BLaER1 treated with 17β-estradiol and CSF1 and Interleukin-3, amounts not matched to agents 10 nM and 100 nM (cell line): ENCODE measurements around the gene CDH16.
A peak's percentile ranks its signal among the peaks of the same experiment; 100 is the strongest.

Source experiments
- H3K27ac ChIP-seq, 11 experiments: shearing (Covaris generic); formaldehyde crosslinking; 2 replicates each; pipeline ENCODE4 v1.8.1; 2022
- H3K27me3 ChIP-seq, 11 experiments: shearing (Covaris generic); formaldehyde crosslinking; 2 replicates each; pipeline ENCODE4 v1.8.1; 2022
- H3K36me3 ChIP-seq, 11 experiments: shearing (Covaris generic); formaldehyde crosslinking; 2 replicates each; pipeline ENCODE4 v1.8.1; 2022
- H3K4me1 ChIP-seq, 10 experiments: shearing (Covaris generic); formaldehyde crosslinking; 2 replicates each; pipeline ENCODE4 v1.8.1; 2022
- H3K4me2 ChIP-seq, 11 experiments: shearing (Covaris generic); formaldehyde crosslinking; 2 replicates each; pipeline ENCODE4 v1.8.1; 2022
- H3K4me3 ChIP-seq, 10 experiments: shearing (Covaris generic); formaldehyde crosslinking; 2 replicates each; pipeline ENCODE4 v1.8.1; 2022
- H3K9ac ChIP-seq, 11 experiments: shearing (Covaris generic); formaldehyde crosslinking; 2 replicates each; pipeline ENCODE4 v1.8.1; 2022
- H3K9me3 ChIP-seq, 11 experiments: shearing (Covaris generic); formaldehyde crosslinking; replicated peaks in 1 of 11; 2 replicates each; pipeline ENCODE4 v1.8.1; 2022
- H4K20me1 ChIP-seq, 11 experiments: shearing (Covaris generic); formaldehyde crosslinking; 2 replicates each; pipeline ENCODE4 v1.8.1; 2022
- Cebpa-rat ChIP-seq, 11 experiments: shearing (Covaris generic); IDR thresholded peaks; 2 replicates each; pipeline ENCODE4 v1.8.1; 2022

CDH16 gene

DNA sequence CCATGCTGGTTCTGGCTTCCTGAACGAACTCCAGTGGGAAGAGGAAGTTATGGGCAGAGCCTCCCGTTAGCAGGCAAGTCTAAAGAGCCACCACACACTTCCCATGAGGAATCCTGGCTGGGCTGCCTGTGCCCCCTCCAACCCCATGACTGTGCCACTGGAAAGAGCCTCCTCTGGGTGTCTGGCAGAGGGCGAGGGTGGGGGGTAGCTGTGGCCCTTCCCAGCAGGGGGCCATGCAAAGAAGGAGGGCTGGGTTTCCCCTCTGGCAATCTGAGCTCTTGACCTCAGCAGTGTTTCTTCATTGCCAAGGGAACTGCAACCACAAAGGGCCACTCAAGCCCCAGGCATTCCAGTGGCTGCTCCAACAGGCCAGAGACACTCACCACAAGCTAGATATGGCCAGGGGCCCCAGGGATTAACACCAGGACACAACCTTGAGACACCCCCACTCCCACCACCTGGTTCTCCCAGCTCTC lies 8.3 kb upstream of the CDH16 start:
- peak overlapping the region; percentile 77 to 97 (median 92) for H3K4me2 ChIP-seq
- H3K27ac ChIP-seq = peak overlapping the region in 5 of 11 experiments; percentile 2 to 84 (median 65); a peak in 7 of 22 replicates
- no peak for TF ChIP-seq Cebpa-rat (IDR thresholded peaks at IDR 0.05)
- peaks cover 8 to 19% (median 11%) of the 10 kb centered on the region in 11 experiments; a peak in 20 of 22 replicates for H3K36me3 ChIP-seq
- no peaks in the 10 kb centered on the region for H3K9me3 ChIP-seq
- peak overlapping the region in 3 of 11 experiments; percentile 32 to 45 (median 44); a peak in 5 of 22 replicates for H3K9ac ChIP-seq
- peaks cover 29 to 38% (median 34%) of the 10 kb centered on the region in 11 experiments for H3K27me3 ChIP-seq
- H4K20me1 ChIP-seq = peaks cover 0 to 29% (median 1%) of the 10 kb centered on the region in 11 experiments; a peak in 11 of 22 replicates
- H3K4me1 ChIP-seq = peaks cover 64 to 79% (median 71%) of the 10 kb centered on the region in 10 experiments
- H3K4me3 ChIP-seq = no peak overlapping the region

- peak overlapping the region; percentile 77 to 97 (median 92) for H3K4me2 ChIP-seq
- no peak for TF ChIP-seq Cebpa-rat (IDR thresholded peaks at IDR 0.05)
- H3K27ac ChIP-seq = peak overlapping the region in 3 of 11 experiments; percentile 65 to 84 (median 78); a peak in 7 of 22 replicates
- no peaks in the 10 kb centered on the region for H3K9me3 ChIP-seq
- H3K9ac ChIP-seq = peak overlapping the region in 6 of 11 experiments; percentile 2 to 55 (median 36); a peak in 6 of 22 replicates
- peaks cover 63 to 82% (median 76%) of the 10 kb centered on the region in 10 experiments for H3K4me1 ChIP-seq
- H3K36me3 ChIP-seq = peaks cover 3 to 12% (median 5%) of the 10 kb centered on the region in 11 experiments; a peak in 12 of 22 replicates
- H3K27me3 ChIP-seq = peaks cover 29 to 38% (median 34%) of the 10 kb centered on the region in 11 experiments
- H3K4me3 ChIP-seq = no peak overlapping the region; a peak in 2 of 20 replicates
- peaks cover 0 to 28% (median 0%) of the 10 kb centered on the region in 11 experiments; a peak in 3 of 22 replicates for H4K20me1 ChIP-seq
Measured at GRCh38 chr16:66926171-66926947, 7.7 kb upstream of the CDH16 start.

- TF ChIP-seq Cebpa-rat (IDR thresholded peaks at IDR 0.05) = no peak
- H3K4me1 ChIP-seq = peaks cover 63 to 87% (median 83%) of the 10 kb centered on the region in 10 experiments
- peak within 1 kb of the TSS; percentile 77 to 97 (median 92) for H3K4me2 ChIP-seq
- H3K9me3 ChIP-seq = no peaks in the 10 kb centered on the region
- H3K9ac ChIP-seq = peak within 1 kb of the TSS in 7 of 11 experiments; percentile 18 to 81 (median 69); a peak in 9 of 22 replicates
- peak within 1 kb of the TSS in 8 of 11 experiments; percentile 71 to 93 (median 81); a peak in 15 of 22 replicates for H3K27ac ChIP-seq
- peaks cover 0 to 5% (median 0%) of the 10 kb centered on the region in 11 experiments; a peak in 2 of 22 replicates for H3K36me3 ChIP-seq
- peaks cover 29 to 38% (median 34%) of the 10 kb centered on the region in 11 experiments for H3K27me3 ChIP-seq
- H4K20me1 ChIP-seq = peaks cover 0 to 24% (median 0%) of the 10 kb centered on the region in 11 experiments; a peak in 2 of 22 replicates
- H3K4me3 ChIP-seq = peak within 1 kb of the TSS; percentile 35 to 59 (median 50); a peak in 19 of 20 replicates
Measured at GRCh38 chr16:66925322-66925840, 6.7 kb upstream of the CDH16 start, which contains the start of gene RRAD. TSS of gene RRAD (minus strand) at chr16:66925535. CDS start at chr16:66925179, 356 bp downstream.

DNA sequence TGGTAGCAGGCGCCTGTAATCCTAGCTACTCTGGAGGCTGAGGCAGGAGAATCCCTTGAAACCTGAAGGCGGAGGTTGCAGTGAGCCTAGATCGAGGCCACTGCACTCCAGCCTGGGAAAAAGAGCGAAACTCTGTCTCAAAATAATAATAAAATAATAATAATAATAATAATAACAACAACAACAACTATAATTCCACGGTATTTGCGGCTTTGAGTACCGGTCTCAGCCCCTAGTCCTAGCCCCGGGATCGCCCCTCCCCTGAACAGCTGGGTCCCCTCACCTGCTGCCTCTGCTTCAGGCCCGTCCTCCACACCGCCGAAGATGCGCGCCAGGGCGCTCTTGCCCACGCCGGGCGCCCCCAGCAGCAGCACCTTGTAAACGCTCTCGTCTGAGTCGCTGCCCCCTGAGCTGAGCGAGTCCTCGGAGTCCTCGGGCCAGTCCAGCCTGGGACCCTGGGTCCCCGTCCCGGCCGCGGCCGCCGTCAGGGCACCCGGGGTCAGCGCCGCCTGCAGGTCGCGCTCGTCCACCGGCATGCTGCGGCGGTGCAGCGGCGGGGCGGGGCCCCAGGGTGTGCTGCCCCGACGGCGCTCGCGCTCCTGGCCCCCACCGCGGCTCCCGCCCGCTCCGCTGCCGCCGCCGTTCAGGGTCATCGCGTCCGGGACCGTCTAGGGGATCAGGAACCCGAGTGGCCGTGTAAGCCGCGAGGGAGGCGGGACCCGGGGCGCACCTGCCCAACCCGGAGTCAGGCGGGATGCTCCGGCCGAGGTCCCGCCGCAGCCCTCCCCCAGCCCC lies 6.0 kb upstream of the CDH16 start:
- H3K9ac ChIP-seq = peak overlapping the region in 7 of 11 experiments; percentile 18 to 81 (median 69); a peak in 8 of 22 replicates
- H3K36me3 ChIP-seq = no peaks in the 10 kb centered on the region
- peaks cover 63 to 93% (median 88%) of the 10 kb centered on the region in 10 experiments for H3K4me1 ChIP-seq
- H4K20me1 ChIP-seq = peaks cover 0 to 24% (median 0%) of the 10 kb centered on the region in 11 experiments; a peak in 2 of 22 replicates
- peak overlapping the region; percentile 77 to 97 (median 92) for H3K4me2 ChIP-seq
- H3K4me3 ChIP-seq = peak overlapping the region; percentile 35 to 59 (median 50); a peak in 19 of 20 replicates
- no peak for TF ChIP-seq Cebpa-rat (IDR thresholded peaks at IDR 0.05)
- peak overlapping the region in 6 of 11 experiments; percentile 71 to 93 (median 81); a peak in 12 of 22 replicates for H3K27ac ChIP-seq
- no peaks in the 10 kb centered on the region for H3K9me3 ChIP-seq
- peaks cover 29 to 38% (median 34%) of the 10 kb centered on the region in 11 experiments for H3K27me3 ChIP-seq

DNA sequence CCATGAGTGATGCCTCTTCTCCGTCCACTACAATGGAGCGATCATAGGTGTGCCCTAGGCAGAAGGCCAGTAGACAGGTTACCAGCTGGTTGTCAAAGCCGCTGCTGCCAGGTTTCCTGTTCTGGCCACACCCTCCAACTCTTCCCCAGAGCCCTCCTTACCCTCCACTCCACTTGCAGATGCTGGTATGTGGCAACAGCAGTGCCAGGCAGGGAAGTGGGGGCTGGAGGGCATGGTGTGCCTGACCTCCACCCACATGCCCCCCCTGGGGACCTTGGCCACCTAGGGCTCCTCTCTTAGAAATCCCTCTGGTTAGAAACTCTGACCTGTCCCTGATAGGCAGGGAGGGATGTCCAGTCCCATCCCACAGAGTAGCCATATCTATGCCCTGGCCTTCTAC lies 5.2 kb upstream of the CDH16 start:
- peak in 6 of 11 experiments; percentile 29 to 85 (median 70); a peak in 7 of 22 replicates for TF ChIP-seq Cebpa-rat (IDR thresholded peaks at IDR 0.05)
- H3K4me1 ChIP-seq = peaks cover 59 to 99% (median 96%) of the 10 kb centered on the region in 10 experiments
- peak overlapping the region; percentile 50 to 97 (median 89) for H3K4me2 ChIP-seq
- no peaks in the 10 kb centered on the region for H3K9me3 ChIP-seq
- H3K27ac ChIP-seq = peak overlapping the region in 7 of 11 experiments; percentile 65 to 93 (median 75); a peak in 13 of 22 replicates
- H3K27me3 ChIP-seq = peaks cover 29 to 38% (median 34%) of the 10 kb centered on the region in 11 experiments
- peak overlapping the region in 7 of 10 experiments; percentile 8 to 59 (median 35); a peak in 10 of 20 replicates for H3K4me3 ChIP-seq
- H3K9ac ChIP-seq = peak overlapping the region in 8 of 11 experiments; percentile 47 to 81 (median 68); a peak in 12 of 22 replicates
- no peaks in the 10 kb centered on the region for H3K36me3 ChIP-seq
- peaks cover 0 to 24% (median 0%) of the 10 kb centered on the region in 11 experiments; a peak in 2 of 22 replicates for H4K20me1 ChIP-seq

GRCh38 chr16:66923247-66923731 lies 4.6 kb upstream of the CDH16 start:
- Histone ChIP-seq H3K9ac (peak overlapping the region in 9 of 11 experiments; percentile 16 to 81 (median 66); a peak in 17 of 22 replicates), H3K27me3 (peaks cover 29 to 38% (median 34%) of the 10 kb centered on the region in 11 experiments)

DNA sequence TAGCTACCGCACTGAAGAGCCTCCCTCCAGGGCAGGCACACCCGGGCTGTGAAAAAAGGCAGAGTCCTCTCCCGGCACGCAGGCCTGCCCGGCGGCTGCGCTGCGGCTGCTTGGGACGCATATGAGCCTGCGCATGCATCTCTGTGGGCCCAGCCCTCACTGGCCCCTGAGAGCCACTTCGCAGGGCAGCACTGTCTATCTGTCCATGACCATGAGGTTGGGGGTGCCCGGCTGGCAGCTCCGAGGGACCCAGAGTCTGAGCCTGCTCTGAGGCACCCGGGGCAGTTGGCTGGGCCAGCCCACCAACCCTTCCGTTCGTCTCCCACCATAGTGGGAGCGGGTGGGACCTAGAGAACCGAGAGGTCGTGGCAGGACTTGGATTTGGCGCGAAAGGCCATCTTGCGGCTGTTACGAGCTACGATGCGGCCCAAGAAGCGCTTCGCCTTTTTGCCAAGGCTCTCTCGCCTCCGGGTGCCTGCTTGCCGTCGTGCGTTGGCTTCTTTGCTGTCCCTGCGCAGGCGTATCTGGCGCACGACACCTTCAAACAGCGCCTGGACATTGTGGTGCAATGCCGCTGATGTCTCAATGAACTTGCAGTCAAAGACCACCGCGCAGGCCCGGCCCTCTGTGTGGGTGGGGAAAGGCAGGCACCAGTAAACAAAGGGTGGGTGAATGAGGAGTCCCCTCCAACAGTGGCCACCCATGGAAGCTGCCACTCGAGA lies 3.2 kb upstream of the CDH16 start:
- H3K27ac ChIP-seq = peak overlapping the region in 6 of 11 experiments; percentile 71 to 93 (median 81); a peak in 12 of 22 replicates
- H3K4me1 ChIP-seq = peaks cover 39 to 82% (median 78%) of the 10 kb centered on the region in 10 experiments

More at GRCh38 chr16:66923247-66923731, 4.6 kb upstream of the CDH16 start:
- H3K4me2 ChIP-seq = peak overlapping the region; percentile 50 to 97 (median 89)
- H3K4me1 ChIP-seq = peaks cover 53 to 96% (median 92%) of the 10 kb centered on the region in 10 experiments
- no peak for TF ChIP-seq Cebpa-rat (IDR thresholded peaks at IDR 0.05)
- H3K36me3 ChIP-seq = no peaks in the 10 kb centered on the region
- peaks cover 0 to 24% (median 0%) of the 10 kb centered on the region in 11 experiments; a peak in 2 of 22 replicates for H4K20me1 ChIP-seq
- H3K27ac ChIP-seq = peak overlapping the region in 8 of 11 experiments; percentile 53 to 93 (median 74); a peak in 16 of 22 replicates
- H3K4me3 ChIP-seq = peak overlapping the region in 8 of 10 experiments; percentile 8 to 59 (median 34); a peak in 11 of 20 replicates
- no peaks in the 10 kb centered on the region for H3K9me3 ChIP-seq

More for the DNA sequence above, 3.2 kb upstream of the CDH16 start:
- no peak for TF ChIP-seq Cebpa-rat (IDR thresholded peaks at IDR 0.05)
- Histone ChIP-seq H4K20me1 (0 out of 22 replicates have a peak, but pooled peaks cover 0 to 20% (median 0%) of the 10 kb centered on the region in 11 experiments), H3K4me3 (no peak overlapping the region), H3K36me3 (no peaks in the 10 kb centered on the region), H3K4me2 (peak overlapping the region in 9 of 11 experiments; percentile 15 to 97 (median 93); a peak in 17 of 22 replicates), H3K9ac (peak overlapping the region in 4 of 11 experiments; percentile 11 to 81 (median 78); a peak in 6 of 22 replicates), H3K9me3 (no peaks in the 10 kb centered on the region), H3K27me3 (peaks cover 28 to 38% (median 30%) of the 10 kb centered on the region in 11 experiments)
